ENCODE data around the gene C7orf25.

C7orf25 gene

GRCh38 chr7:42926204-42926603 lies 14.3 kb upstream of the C7orf25 start:
- Histone ChIP-seq H3K36me3 (replicated peaks) (peaks cover 41% of the 10 kb centered on the region), H3K27me3 (replicated peaks) (no peaks in the 10 kb centered on the region), H3K27ac (no peak overlapping the region), H3K4me3 (ENCODE audit: low read depth, low read length) (no peak overlapping the region)
- TF ChIP-seq CTCF (IDR thresholded peaks at IDR 0.05; ENCODE audit: low read depth, low read length, missing control alignments): no peak
- in situ Hi-C loops (cut with HindIII; ENCODE audit: low pct_ligation_motif_present, low sequenced_read_pairs): no loop called here
- DNase-seq: no peak

GRCh38 chr7:42925630-42926029 lies 13.8 kb upstream of the C7orf25 start:
- H3K27ac ChIP-seq: no peak overlapping the region
- no peak for DNase-seq
- TF ChIP-seq CTCF (IDR thresholded peaks at IDR 0.05; ENCODE audit: low read depth, low read length, missing control alignments): no peak
- H3K4me3 ChIP-seq (ENCODE audit: low read depth, low read length): no peak overlapping the region
- in situ Hi-C loops (cut with HindIII; ENCODE audit: low pct_ligation_motif_present, low sequenced_read_pairs): no loop called here
- peaks cover 47% of the 10 kb centered on the region for H3K36me3 ChIP-seq (replicated peaks)
- no peaks in the 10 kb centered on the region for H3K27me3 ChIP-seq (replicated peaks)

- no peak overlapping the region for H3K27ac ChIP-seq
Measured at GRCh38 chr7:42924223-42924838, 12.5 kb upstream of the C7orf25 start.

GRCh38 chr7:42922017-42922753 lies 10.3 kb upstream of the C7orf25 start:
- no peak overlapping the region for H3K4me3 ChIP-seq (ENCODE audit: low read depth, low read length)
- no peak for DNase-seq
- no peak overlapping the region for H3K27ac ChIP-seq
- H3K36me3 ChIP-seq (replicated peaks): peaks cover 60% of the 10 kb centered on the region
- no peaks in the 10 kb centered on the region for H3K27me3 ChIP-seq (replicated peaks)
- no peak for TF ChIP-seq CTCF (IDR thresholded peaks at IDR 0.05; ENCODE audit: low read depth, low read length, missing control alignments)
- in situ Hi-C loops (cut with HindIII; ENCODE audit: low pct_ligation_motif_present, low sequenced_read_pairs): no loop called here

More at GRCh38 chr7:42924223-42924838, 12.5 kb upstream of the C7orf25 start:
- no peak overlapping the region for H3K4me3 ChIP-seq (ENCODE audit: low read depth, low read length)
- H3K36me3 ChIP-seq (replicated peaks): peaks cover 57% of the 10 kb centered on the region
- no peaks in the 10 kb centered on the region for H3K27me3 ChIP-seq (replicated peaks)
- in situ Hi-C loops (cut with HindIII; ENCODE audit: low pct_ligation_motif_present, low sequenced_read_pairs): no loop called here
- TF ChIP-seq CTCF (IDR thresholded peaks at IDR 0.05; ENCODE audit: low read depth, low read length, missing control alignments): no peak
- DNase-seq: no peak

- no peak overlapping the region for H3K27ac ChIP-seq
- in situ Hi-C loops (cut with HindIII; ENCODE audit: low pct_ligation_motif_present, low sequenced_read_pairs): no loop called here
Measured at GRCh38 chr7:42915356-42915755, 3.5 kb upstream of the C7orf25 start.

More at GRCh38 chr7:42915356-42915755, 3.5 kb upstream of the C7orf25 start:
- H3K27me3 ChIP-seq (replicated peaks): no peaks in the 10 kb centered on the region
- DNase-seq: no peak
- peaks cover 28% of the 10 kb centered on the region for H3K36me3 ChIP-seq (replicated peaks)
- TF ChIP-seq CTCF (IDR thresholded peaks at IDR 0.05; ENCODE audit: low read depth, low read length, missing control alignments): no peak
- H3K4me3 ChIP-seq (ENCODE audit: low read depth, low read length): no peak overlapping the region
